Activated naive CD4-positive, alpha-beta T cell treated with anti-CD3 and anti-CD28 coated beads, Interleukin-2, amount 50 U/mL, for 72 hours (primary cell): ENCODE results near the gene FBLIM1. TPM values are rescaled to one million over a fixed set of nuclear protein-coding genes. Genes with fewer than 3 reads are reported as not detected.

Experiments used
- ATAC-seq, 2 donors: fragments of 150-1000 bp; cut with Tn5 transposase; 2 replicates each; pipeline ENCODE4 v1.10.0; 2021; ENCODE audit warnings: mild to moderate bottlenecking in 2 of 2, moderate library complexity in 2 of 2
- DNase-seq, 2 donors: peaks; one replicate each; pipeline ENCODE4 v3.0.0; 2021 to 2022; ENCODE audit warnings: low spot score in 2 of 2
- H3K27ac Mint-ChIP-seq, 2 donors: one replicate each; pipeline ENCODE4 v1.8.0; 2022; ENCODE audit warnings: mild to moderate bottlenecking in 2 of 2, mixed read lengths in 2 of 2
- H3K36me3 Mint-ChIP-seq, 2 donors: one replicate each; pipeline ENCODE4 v1.8.0; 2022; ENCODE audit warnings: mixed read lengths in 2 of 2
- H3K9me3 Mint-ChIP-seq, 2 donors: one replicate each; pipeline ENCODE4 v1.8.0; 2022; ENCODE audit warnings: mixed read lengths in 2 of 2
- total RNA-seq, 2 donors: library from RNA; stranded (reverse); gene quantifications; one replicate each; pipeline ENCODE4 v1.2.3, GENCODE V29; 2022

Gene FBLIM1
- total RNA-seq, 2 donors from 2014 or later, result 0.21 TPM; not detected in 1

DNA sequence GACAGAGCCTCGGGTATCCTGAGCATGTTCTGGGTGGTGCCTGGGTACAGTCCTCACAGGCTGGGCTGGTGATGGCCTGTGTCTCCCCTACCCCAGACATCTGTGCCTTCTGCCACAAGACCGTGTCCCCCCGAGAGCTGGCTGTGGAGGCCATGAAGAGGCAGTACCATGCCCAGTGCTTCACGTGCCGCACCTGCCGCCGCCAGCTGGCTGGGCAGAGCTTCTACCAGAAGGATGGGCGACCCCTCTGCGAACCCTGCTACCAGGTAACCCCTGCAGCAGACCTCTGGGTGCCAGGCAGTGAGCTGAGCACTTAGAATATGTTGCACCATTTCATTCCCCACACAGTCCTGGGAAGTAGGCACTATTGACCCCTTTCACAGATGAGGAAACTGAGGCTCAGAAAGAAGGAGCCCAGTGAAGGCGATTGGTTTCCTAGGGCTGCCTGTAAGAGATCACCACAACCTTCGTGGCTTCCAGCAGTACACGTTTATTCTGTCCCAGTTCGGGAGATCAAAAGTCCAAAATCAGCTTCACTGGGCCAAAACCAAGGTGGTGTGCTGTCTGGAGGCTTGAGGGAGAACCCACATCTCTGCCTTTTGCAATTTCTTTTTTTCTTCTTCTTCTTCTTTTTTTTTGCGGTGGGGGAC is 11.8 kb downstream of the FBLIM1 start:
- Mint-ChIP-seq H3K27ac (no peak overlapping the region), H3K9me3 (no peaks in the 10 kb centered on the region), H3K36me3 (no peaks in the 10 kb centered on the region)
- ATAC-seq (no peak), DNase-seq (no peak)

DNA sequence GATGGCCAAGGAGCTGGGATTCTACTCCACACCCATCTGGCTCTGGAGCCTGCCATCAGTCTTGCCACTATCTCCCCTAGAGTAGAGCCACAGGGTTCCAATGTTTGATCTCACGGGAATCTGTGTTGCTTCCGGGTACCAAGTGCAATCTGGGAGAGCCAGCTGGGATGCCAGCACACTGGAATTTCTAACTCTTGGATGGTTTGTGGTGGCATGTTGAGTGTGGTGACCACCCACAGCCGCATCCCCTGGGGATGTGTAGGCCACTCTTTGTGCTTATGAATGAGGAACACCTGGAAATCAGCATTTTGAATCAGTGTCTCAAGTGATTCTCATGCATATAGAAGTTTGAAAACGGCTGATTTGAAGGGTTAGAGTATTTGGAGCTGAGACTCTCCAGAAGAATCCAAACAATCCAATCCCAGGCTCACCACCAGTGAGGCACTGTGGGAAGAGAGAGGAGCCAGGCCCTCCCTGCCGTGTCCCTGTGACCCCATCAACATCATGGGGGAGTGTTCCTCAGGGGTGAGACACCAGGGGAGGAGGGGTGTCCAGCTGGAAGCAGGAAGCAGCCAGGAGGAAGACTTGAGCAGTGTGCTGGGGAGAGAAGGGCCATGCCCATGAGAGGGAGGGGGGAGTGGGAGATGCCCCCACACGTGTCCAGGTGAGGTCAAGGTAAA is 13.4 kb downstream of the FBLIM1 start:
- ATAC-seq, result no peak
- no peaks in the 10 kb centered on the region for H3K36me3 Mint-ChIP-seq

DNA sequence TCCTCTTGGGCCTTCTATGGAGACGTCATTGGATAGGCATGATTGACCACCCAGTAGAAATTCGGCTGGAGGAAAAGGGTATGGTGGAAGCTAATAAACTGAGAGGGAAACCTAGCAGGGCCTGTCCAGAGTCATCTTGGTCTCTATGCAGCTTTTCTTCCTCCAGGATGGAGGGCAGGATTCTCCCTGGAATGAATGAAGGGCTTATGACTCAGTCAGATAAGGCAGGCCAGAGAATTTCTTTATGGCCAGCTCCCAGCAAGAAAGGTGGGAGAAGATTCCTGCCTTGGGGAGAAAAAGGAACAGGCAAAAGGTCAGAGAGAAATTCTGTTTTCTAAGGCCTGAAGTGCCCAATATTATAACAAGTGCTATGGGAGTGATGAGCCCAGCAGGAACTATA is 17.1 kb downstream of the FBLIM1 start:
- ATAC-seq, result no peak
- no peaks in the 10 kb centered on the region for H3K36me3 Mint-ChIP-seq
- H3K27ac Mint-ChIP-seq, result no peak overlapping the region
- DNase-seq, result no peak
- no peaks in the 10 kb centered on the region for H3K9me3 Mint-ChIP-seq

More for the DNA sequence above, 13.4 kb downstream of the FBLIM1 start:
- no peak for DNase-seq
- H3K27ac Mint-ChIP-seq, result no peak overlapping the region
- H3K9me3 Mint-ChIP-seq, result no peaks in the 10 kb centered on the region

DNA sequence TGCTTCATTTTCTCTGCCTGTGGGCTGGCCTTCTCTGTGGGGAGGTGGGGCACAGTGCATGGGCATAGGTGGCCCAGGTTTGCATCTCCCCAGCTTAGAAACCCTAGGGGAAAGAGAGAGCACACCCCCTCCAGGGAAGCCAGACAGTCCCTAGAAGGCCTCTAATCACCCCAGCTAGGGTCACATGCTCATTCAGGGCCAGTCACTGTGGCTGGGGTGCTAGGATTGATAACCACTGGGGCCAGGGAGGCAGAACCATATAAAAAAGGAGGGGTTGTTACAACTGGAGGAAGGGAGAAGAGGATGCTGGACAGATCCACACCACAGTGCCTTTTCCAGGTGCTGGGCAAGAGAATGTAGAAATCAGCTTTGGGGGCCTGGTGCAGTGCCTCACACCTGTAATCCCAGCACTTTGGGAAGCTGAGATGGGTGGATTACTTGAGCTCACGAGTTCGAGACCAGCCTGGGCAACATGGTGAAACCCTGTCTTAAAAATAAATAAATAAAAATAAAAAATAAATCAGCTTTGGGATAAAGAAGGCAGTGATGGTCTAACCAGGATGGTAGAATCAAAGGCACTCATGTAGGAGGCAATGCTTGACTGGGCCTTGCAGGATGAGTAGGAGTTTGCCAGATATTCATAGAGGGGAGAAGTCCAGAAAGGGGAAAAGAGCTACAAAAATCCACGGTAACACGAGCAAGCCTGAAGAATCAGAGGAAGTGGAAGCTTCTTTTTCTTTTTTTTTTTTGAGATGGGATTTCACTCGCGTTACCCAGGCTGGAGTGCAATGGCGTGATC is 19.5 kb downstream of the FBLIM1 start:
- no peak for ATAC-seq
- H3K9me3 Mint-ChIP-seq, result no peaks in the 10 kb centered on the region
- no peak overlapping the region for H3K27ac Mint-ChIP-seq
- H3K36me3 Mint-ChIP-seq, result no peaks in the 10 kb centered on the region
- no peak for DNase-seq

DNA sequence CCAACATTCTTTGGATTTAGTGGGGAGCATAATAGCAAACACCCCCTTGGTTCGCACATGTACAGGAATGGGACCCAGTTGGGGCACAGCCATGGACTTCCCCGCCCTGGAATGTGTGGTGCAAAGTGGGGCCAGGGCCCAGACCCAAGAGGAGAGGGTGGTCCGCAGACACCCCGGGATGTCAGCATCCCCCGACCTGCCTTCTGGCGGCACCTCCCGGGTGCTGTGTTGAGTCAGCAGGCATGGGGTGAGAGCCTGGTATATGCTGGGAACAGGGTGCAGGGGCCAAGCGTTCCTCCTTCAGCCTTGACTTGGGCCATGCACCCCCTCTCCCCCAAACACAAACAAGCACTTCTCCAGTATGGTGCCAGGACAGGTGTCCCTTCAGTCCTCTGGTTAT is 27.1 kb downstream of the FBLIM1 start:
- Mint-ChIP-seq H3K27ac (no peak overlapping the region), H3K36me3 (no peaks in the 10 kb centered on the region)
- no peak for ATAC-seq

DNA sequence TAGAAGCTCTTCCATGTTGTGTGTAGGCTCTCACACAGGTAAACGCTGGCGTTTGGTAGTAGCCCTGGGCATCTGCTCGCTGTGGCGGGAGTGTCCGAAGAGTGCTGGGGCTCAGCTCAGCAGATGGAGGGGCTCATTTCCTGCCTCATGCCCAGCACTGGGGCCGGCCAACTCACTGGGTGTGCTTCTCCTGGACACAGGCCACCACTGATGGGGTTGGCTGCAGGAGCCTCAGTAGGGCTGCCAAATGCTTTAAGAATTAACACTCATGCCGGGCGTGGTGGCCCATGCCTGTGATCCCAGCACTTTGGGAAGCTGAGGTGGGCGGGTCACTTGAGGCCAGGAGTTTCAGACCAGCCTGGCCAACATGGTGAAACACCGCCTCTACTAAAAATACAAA is 28.0 kb downstream of the FBLIM1 start:
- Mint-ChIP-seq H3K27ac (no peak overlapping the region), H3K36me3 (no peaks in the 10 kb centered on the region), H3K9me3 (no peaks in the 10 kb centered on the region)
- ATAC-seq (no peak), DNase-seq (no peak)

More for the DNA sequence above, 27.1 kb downstream of the FBLIM1 start:
- no peak for DNase-seq
- H3K9me3 Mint-ChIP-seq, result no peaks in the 10 kb centered on the region

DNA sequence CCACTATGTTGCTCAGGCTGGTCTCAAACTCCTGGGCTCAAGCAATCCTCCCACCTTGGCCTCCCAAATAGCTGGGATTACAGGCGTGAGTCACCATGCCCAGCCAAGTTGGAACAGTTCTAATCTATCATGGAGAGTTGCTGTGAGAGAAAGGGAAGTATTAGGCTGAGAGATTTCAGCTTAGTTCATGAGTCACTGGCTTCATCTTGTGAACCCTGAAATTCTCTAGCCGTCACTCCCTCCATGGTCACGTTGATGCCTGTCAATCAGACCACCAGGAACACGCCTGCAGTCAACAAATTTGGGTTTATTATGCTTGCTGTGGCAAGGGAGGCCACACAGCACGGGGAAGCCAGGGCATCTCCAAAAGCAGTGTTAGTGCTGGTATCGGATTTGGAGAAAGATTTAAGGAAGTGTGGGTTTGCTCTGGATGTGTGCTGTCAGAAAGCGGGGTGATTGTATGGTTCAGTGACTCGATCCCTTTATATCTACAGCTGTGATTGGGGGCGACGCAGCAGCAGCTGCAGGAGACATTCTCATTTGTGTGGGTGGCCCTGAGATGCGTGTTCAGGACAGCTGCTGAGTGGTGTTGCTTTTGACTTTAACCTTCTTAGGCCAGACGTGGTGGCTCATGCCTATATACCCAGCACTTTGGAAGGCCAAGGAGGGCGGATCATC is 30.2 kb downstream of the FBLIM1 start:
- ATAC-seq, result no peak
- no peak for DNase-seq
- Mint-ChIP-seq H3K9me3 (no peaks in the 10 kb centered on the region), H3K27ac (peak overlapping the region in 1 of 2 donors; percentile 77), H3K36me3 (no peaks in the 10 kb centered on the region)

DNA sequence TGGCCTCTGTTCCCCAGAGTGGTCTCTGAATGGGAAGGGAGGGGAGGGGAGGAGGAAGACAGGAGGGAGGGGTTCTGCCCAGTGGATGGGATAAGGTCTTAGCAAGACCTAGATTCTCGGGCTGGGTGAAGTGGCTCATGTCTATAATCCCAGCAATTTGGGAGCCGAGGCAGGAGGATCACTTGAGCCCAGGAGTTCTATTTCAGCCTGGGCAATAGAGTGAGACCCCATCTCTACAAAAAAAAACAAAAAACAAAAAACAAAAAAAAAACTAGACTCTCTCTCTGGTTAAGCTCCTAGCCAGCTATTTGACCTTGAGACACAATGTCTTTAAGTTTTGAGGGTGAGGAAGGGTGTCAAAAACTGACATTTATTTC is 37.5 kb downstream of the FBLIM1 start:
- ATAC-seq (no peak), DNase-seq (no peak)
- no peaks in the 10 kb centered on the region for H3K9me3 Mint-ChIP-seq
- H3K36me3 Mint-ChIP-seq, result no peaks in the 10 kb centered on the region
- no peak overlapping the region for H3K27ac Mint-ChIP-seq

DNA sequence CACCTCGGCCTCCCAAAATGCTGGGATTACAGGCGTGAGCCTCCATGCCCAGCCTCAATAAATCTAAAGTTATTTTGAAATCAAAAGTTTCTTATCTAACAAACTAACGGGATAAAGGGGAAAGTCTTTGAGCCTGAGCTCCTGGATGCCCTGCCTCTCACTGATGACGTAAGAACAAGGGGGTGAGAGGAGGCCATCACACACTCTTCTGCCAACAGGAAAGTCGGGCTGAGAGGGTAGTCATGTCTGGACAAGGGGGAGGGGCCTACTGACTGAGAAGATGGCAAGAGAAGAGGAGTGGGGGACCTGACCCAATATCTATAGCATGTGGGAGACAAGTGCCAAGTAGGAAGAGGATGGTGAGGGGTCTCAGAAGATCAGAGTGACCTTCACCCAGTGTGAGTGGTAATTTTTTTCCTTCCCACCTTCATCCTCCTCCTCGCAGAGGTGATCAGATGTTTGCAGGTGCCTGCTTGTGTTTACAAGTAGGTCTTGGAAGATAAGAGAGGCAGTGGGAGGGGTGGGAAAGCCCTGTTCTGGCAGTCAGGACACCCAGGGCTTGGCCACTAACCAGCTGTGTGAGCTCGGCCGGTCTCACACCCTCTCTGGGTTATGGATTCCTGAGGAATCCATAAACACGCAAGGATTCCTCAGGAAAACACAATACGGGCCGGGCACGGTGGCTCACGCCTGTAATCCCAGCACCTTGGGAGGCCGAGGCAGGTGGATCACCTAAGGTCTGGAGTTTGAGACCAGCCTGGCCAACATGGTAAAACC is 39.2 kb downstream of the FBLIM1 start:
- no peak for DNase-seq
- Mint-ChIP-seq H3K9me3 (no peaks in the 10 kb centered on the region), H3K36me3 (no peaks in the 10 kb centered on the region), H3K27ac (peak overlapping the region in 1 of 2 donors; percentile 44)
- ATAC-seq, result no peak

DNA sequence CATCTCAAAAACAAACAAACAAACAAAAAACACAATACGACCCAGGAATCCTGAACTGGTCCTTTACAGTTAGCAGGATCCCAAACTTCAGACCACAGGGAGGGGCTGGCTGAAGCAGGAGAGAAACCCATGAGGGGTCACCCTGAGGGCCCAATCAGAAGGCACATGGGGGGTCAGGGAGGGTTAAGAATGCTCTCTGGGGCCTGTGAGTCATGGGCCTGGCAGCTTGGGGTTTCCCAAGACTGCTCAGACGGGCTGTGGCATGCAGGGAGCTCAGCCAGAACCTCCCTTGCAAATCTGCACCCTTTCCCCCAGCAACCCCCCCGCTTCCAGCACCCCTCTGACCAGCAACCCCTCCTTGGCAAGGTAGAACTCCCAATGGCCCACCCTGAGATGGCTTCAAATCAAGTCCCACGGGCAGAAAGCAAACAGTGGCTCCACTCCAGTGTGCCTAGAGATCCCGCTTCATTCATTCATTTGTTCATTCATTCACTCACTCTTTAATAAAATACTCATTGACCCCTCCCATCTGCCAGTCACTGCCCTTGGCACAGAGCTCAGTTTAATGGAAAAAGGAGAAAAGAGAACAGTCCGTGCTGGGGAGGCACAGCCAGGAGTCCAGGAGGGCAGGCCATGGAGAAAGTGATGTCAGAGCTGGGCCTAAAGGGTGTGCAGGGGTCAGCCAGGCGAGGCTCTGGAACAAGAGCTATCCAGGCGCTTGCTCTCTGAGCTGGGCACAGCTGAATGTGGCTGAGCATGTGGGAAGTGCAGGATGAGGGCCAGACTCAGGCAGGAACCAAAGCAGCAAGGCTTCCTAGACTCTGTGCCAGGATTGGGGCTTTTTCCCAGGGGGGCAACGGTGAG is 40.6 kb downstream of the FBLIM1 start:
- Mint-ChIP-seq H3K36me3 (no peaks in the 10 kb centered on the region), H3K9me3 (no peaks in the 10 kb centered on the region), H3K27ac (no peak overlapping the region)
- DNase-seq (no peak), ATAC-seq (peak; percentile 58 to 62)

DNA sequence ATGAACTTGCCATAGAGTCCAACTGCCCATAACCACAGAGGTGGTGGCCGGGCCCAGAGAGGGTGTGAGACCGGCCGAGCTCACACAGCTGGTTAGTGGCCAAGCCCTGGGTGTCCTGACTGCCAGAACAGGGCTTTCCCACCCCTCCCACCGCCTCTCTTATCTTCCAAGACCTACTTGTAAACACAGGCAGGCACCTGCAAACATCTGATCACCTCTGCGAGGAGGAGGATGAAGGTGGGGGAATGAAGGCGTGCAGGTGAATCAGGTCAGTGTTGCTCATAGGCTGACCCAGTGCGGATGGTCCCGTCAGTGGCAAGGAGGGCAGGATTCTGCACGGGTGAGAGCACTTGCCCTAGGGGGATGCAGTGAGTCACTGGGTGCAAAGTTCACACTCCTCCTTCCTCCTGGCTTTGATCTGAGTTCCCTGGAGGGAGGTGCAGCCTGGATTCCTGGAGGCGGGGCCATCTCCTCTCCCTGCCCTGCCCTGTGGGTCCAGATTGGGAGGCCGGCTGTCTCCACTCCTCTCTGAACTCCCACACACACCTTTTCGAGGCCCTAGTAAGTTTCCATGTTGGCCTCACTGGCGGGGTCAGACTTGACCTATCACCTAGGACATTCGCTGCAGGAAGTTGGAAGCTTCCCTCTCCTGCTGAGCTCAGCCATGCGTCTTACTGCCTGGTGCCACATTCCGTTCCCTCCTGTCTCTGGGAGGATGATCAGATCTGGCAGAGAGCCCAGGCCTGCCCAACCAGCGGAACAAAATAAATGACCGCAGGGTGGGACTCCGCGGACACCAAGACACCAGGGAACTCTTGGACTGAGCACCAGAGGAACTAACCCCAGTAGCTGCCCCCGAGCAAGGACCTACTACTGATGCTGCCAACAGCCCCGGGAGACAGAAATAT is 41.6 kb downstream of the FBLIM1 start:
- Mint-ChIP-seq H3K36me3 (no peaks in the 10 kb centered on the region), H3K9me3 (no peaks in the 10 kb centered on the region), H3K27ac (no peak overlapping the region)
- DNase-seq (no peak), ATAC-seq (no peak)

DNA sequence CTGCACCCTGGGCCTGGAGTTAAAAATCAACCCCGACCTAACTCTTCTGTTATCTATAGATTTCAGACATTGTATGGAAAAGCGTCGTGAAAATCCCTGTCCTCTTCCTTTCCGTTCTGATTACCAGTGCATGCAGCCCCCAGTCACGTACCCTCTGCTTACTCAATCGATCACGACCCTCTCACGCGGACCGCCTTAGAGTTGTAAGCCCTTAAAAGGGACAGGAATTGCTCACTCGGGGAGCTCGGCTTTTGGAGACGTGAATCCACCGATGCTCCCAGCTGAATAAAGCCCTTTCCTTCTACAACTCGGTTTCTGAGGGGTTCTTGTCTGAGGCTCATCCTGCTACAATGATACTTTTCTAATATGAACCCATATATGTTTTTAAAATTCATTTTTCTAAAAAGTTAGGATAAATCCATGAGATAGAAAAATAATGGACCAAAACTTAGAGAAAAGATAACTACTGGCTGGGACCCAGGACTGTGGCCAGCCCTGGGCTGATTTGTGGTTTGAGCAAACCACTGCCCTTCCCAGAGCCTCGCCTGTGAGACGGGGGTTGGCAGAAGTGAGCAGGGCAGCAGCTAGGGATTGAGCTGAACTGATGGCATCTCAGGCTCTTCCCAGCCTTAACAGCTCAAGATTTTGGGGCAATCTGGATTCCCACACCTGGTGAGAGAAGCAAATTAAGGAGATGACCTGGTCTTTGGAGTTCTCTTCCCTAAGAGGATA is 43.8 kb downstream of the FBLIM1 start:
- Mint-ChIP-seq H3K27ac (no peak overlapping the region), H3K36me3 (no peaks in the 10 kb centered on the region), H3K9me3 (no peaks in the 10 kb centered on the region)
- DNase-seq, result no peak
- ATAC-seq, result no peak

DNA sequence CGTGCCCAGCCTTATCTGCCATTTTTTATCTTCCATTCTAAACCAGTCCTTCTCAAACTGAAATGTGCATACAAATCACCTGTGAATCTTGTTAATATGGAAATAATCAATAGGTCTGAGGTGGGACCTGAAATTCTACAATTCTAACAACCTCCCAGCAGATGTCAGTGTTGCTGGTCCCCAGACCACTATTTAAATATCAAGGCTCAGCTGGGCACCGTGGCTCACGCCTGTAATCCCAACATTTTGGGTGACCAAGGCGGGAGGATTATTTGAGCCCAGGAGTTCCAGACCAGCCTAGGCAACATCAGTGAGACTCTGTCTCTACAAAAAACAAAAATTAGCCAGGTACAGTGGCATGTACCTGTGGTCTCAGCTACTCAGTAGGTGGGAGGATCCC is 44.8 kb downstream of the FBLIM1 start:
- ATAC-seq, result peak in 1 of 2 donors; percentile 57
- H3K27ac Mint-ChIP-seq, result no peak overlapping the region
- H3K36me3 Mint-ChIP-seq, result no peaks in the 10 kb centered on the region
- no peak for DNase-seq
- H3K9me3 Mint-ChIP-seq, result no peaks in the 10 kb centered on the region

DNA sequence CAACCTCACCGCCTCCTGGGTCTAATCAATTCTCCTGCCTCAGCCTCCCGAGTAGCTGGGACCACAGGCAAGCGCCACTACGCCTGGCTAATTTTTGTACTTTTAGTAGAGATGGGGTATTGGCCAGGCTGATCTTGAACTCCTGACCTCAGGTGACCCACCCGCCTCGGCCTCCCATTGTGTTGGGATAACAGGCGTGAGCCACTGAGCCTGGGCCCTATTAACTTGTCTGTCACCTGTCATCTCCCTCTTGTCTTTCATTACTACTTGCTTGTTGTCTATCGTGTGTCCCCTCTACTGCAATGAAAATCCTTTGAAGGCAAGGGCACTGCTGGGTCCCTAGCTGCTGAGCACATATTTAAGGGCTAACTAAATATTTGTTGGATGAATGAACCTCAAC is 45.5 kb downstream of the FBLIM1 start:
- Mint-ChIP-seq H3K36me3 (no peaks in the 10 kb centered on the region), H3K27ac (no peak overlapping the region), H3K9me3 (no peaks in the 10 kb centered on the region)
- no peak for ATAC-seq
- no peak for DNase-seq
